SK-N-MC (cell line): Measurements from ENCODE around the gene KCNH3.

Source experiments
- EZH2 ChIP-seq: fragments of 200-600 bp; sonication (generic); IDR thresholded peaks from one replicate; pipeline ENCODE4 v1.6.1; 2017; ENCODE audit warnings: antibody characterized with exemption
- POLR2AphosphoS5 ChIP-seq: IDR thresholded peaks from 2 replicates; pipeline ENCODE4 v1.6.1; 2012; ENCODE audit warnings: mild to moderate bottlenecking, low read depth, low read length, borderline replicate concordance

GRCh38 chr12:49546481-49546880, 7.7 kb downstream of the KCNH3 start:
- TF ChIP-seq POLR2AphosphoS5, result no peak
- no peak for TF ChIP-seq EZH2
